ENCODE results near the gene GHITM.

DNA sequence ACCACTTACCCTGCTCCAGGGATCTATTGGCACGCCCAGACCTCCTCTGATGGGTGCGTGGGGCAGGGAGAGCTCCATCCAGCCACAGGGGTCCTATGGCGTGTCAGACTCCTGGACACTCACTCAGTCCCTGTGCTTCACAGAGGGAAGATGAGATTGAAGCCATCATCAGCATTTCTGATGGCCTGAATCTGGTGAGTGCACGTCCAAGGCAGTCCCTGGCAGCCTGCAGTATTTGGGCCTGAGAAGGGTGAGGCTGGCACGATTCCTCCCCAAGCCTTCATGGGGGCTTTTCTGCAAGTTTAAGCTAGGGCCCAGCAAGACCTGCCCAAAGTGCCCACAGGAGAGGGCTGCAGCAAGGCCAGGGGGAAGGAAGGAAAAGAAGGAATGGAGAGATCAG lies 58.3 kb downstream of the GHITM start:
- no peak for TF ChIP-seq EP300 (IDR thresholded peaks at IDR 0.05)
- TF ChIP-seq, protein P1, sequence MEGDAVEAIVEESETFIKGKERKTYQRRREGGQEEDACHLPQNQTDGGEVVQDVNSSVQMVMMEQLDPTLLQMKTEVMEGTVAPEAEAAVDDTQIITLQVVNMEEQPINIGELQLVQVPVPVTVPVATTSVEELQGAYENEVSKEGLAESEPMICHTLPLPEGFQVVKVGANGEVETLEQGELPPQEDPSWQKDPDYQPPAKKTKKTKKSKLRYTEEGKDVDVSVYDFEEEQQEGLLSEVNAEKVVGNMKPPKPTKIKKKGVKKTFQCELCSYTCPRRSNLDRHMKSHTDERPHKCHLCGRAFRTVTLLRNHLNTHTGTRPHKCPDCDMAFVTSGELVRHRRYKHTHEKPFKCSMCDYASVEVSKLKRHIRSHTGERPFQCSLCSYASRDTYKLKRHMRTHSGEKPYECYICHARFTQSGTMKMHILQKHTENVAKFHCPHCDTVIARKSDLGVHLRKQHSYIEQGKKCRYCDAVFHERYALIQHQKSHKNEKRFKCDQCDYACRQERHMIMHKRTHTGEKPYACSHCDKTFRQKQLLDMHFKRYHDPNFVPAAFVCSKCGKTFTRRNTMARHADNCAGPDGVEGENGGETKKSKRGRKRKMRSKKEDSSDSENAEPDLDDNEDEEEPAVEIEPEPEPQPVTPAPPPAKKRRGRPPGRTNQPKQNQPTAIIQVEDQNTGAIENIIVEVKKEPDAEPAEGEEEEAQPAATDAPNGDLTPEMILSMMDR (IDR thresholded peaks at IDR 0.05) = no peak

Data from esophagus muscularis mucosa (tissue), 3 donors.